ENCODE results near the gene SSTR3. TPM values are rescaled to one million over a fixed set of nuclear protein-coding genes. Genes with fewer than 3 reads are reported as not detected.

The SSTR3 gene
- total and polyA plus RNA-seq, 10 of the 15 experiments (the other 5 are each of a cell fraction or from before 2014, with no cell fraction given), result 0.03 to 4.5 (median 2.4) TPM

- TF ChIP-seq KLF5 (IDR thresholded peaks at IDR 0.05; ENCODE audit: partially characterized antibody) (no peak), MTA3 (IDR thresholded peaks at IDR 0.05; ENCODE audit: borderline replicate concordance, low read length) (no peak)
Observed at GRCh38 chr22:37215890-37216289, 3.6 kb upstream of the SSTR3 start (continued).

GRCh38 chr22:37214731-37215030 is 2.4 kb upstream of the SSTR3 start:
- ChIA-PET SMC1A (ENCODE audit: uncharacterized antibody, unreplicated experiment) (interaction anchor here (1.0 to 6.7 kb wide), 8 partner anchors 14 to 53 kb away, joined by 3 to 109 read pairs (median 10); partner anchors contain the start of gene RAC2), CTCF (interaction anchor here (6.2 to 8.1 kb wide), 3 partner anchors 15 to 46 kb away, joined by 59 to 111 read pairs (median 88); partner anchors contain the start of gene RAC2), POLR2A (interaction anchor here (0.9 to 1.0 kb wide), 2 partner anchors 28 to 41 kb away, joined by 3 read pairs; no protein-coding TSS in a partner anchor), RAD21 (ENCODE audit: unreplicated experiment) (interaction anchor here (3.3 to 5.7 kb wide), 4 partner anchors 14 to 52 kb away, joined by 21 to 39 read pairs (median 34); no protein-coding TSS in a partner anchor)
- Histone ChIP-seq H3K4me3 (no peak overlapping the region), H3K4me1 (ENCODE audit: control insufficient read depth, insufficient read depth, low read length) (peaks cover 41% of the 10 kb centered on the region), H3K9me3 (replicated peaks; ENCODE audit: control insufficient read depth, insufficient read depth, low read length) (no peaks in the 10 kb centered on the region), H3K4me2 (ENCODE audit: control insufficient read depth, insufficient read depth) (no peak overlapping the region), H3K79me2 (ENCODE audit: control insufficient read depth, insufficient read depth, low read length) (peaks cover 8% of the 10 kb centered on the region), H2AFZ (ENCODE audit: control insufficient read depth, low read depth, low read length) (no peak overlapping the region), H3K36me3 (ENCODE audit: control insufficient read depth in 2 of 2, insufficient read depth in 2 of 2, low read length in 1 of 2) (no peaks in the 10 kb centered on the region; a peak in 1 of 4 replicates), H3K27me3 (replicated peaks in 1 of 2; ENCODE audit: control insufficient read depth in 2 of 2, insufficient read depth in 2 of 2, low read length in 1 of 2) (no peaks in the 10 kb centered on the region), H4K20me1 (ENCODE audit: control insufficient read depth, insufficient read depth) (no peaks in the 10 kb centered on the region), H3K9ac (ENCODE audit: control insufficient read depth, insufficient read depth, low read length) (no peak overlapping the region), H3K27ac (ENCODE audit: control insufficient read depth, insufficient read depth) (no peak overlapping the region)
- FAIRE-seq (no peak), ATAC-seq (no peak), DNase-seq (ENCODE audit: low read depth, low spot score) (no peak)
- no TSS peak for BruUV-seq (replicated peaks)
- intact Hi-C loops (cut with micrococcal nuclease; ENCODE audit: unreplicated experiment) (loop anchor here (1.0 kb wide), 1 partner anchor 44 kb away; no protein-coding TSS in a partner anchor), in situ Hi-C loops (cut with MboI) (loop anchor here (25.0 kb wide), 1 partner anchor 1827 kb away; the partner anchor contains the start of gene HMOX1)
- TF ChIP-seq, protein P1, sequence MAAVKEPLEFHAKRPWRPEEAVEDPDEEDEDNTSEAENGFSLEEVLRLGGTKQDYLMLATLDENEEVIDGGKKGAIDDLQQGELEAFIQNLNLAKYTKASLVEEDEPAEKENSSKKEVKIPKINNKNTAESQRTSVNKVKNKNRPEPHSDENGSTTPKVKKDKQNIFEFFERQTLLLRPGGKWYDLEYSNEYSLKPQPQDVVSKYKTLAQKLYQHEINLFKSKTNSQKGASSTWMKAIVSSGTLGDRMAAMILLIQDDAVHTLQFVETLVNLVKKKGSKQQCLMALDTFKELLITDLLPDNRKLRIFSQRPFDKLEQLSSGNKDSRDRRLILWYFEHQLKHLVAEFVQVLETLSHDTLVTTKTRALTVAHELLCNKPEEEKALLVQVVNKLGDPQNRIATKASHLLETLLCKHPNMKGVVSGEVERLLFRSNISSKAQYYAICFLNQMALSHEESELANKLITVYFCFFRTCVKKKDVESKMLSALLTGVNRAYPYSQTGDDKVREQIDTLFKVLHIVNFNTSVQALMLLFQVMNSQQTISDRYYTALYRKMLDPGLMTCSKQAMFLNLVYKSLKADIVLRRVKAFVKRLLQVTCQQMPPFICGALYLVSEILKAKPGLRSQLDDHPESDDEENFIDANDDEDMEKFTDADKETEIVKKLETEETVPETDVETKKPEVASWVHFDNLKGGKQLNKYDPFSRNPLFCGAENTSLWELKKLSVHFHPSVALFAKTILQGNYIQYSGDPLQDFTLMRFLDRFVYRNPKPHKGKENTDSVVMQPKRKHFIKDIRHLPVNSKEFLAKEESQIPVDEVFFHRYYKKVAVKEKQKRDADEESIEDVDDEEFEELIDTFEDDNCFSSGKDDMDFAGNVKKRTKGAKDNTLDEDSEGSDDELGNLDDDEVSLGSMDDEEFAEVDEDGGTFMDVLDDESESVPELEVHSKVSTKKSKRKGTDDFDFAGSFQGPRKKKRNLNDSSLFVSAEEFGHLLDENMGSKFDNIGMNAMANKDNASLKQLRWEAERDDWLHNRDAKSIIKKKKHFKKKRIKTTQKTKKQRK (IDR thresholded peaks at IDR 0.05; ENCODE audit: low read depth, low read length), result no peak
- no peak for TF ChIP-seq POLR2A (IDR thresholded peaks at IDR 0.05; ENCODE audit: low read depth, low read length)
- TF ChIP-seq, protein P2, sequence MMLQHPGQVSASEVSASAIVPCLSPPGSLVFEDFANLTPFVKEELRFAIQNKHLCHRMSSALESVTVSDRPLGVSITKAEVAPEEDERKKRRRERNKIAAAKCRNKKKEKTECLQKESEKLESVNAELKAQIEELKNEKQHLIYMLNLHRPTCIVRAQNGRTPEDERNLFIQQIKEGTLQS (IDR thresholded peaks at IDR 0.05; ENCODE audit: borderline replicate concordance, extremely low read depth, low read depth, low read length), result no peak
- TF ChIP-seq NFXL1 (IDR thresholded peaks at IDR 0.05; ENCODE audit: borderline replicate concordance), result no peak
- no peak for TF ChIP-seq SMAD1 (IDR thresholded peaks at IDR 0.05; ENCODE audit: low read depth, partially characterized antibody)
- TF ChIP-seq SREBF1 (IDR thresholded peaks at IDR 0.05; ENCODE audit: low read length), result no peak
- no peak for TF ChIP-seq PAX5 (IDR thresholded peaks at IDR 0.05; ENCODE audit: borderline replicate concordance, low read depth, low read length)
- no peak for TF ChIP-seq CHD4 (IDR thresholded peaks at IDR 0.05)
- no peak for TF ChIP-seq MEF2B (IDR thresholded peaks at IDR 0.05; ENCODE audit: partially characterized antibody, poor library complexity, severe bottlenecking)
- 93% methylated on average over 13 of the region's 13 CpGs for WGBS (ENCODE audit: insufficient coverage, insufficient replicate concordance, low lambda C conversion rate, missing lambda C conversion rate)

Data from GM12878 (cell line).